CD4-positive, alpha-beta T cell (primary cell): ENCODE results near the gene INSRR. TPM values are rescaled to one million over a fixed set of nuclear protein-coding genes. Genes with fewer than 3 reads are reported as not detected.

Experiments used
- ATAC-seq: fragments of 200-7000 bp; cut with Tn5 transposase; one replicate; pipeline ENCODE4 v1.10.0; 2022; ENCODE audit warnings: mild to moderate bottlenecking; ENCODE audit not compliant: poor library complexity
- CTCF ChIA-PET: fragments of 350-600 bp; sonication (Branson Sonifier 250); formaldehyde crosslinking; loops from one replicate; lab custom pipeline; 2021; ENCODE audit warnings: antibody characterized with exemption, inconsistent platforms; lab: Charles Lee
- POLR2A ChIA-PET: fragments of 350-600 bp; sonication (Branson Sonifier 250); formaldehyde crosslinking; loops from one replicate; lab custom pipeline; 2021; ENCODE audit warnings: antibody characterized with exemption, inconsistent platforms; lab: Charles Lee
- DNase-seq, 14 experiments: peaks; one replicate each; pipeline ENCODE4 v3.0.0-alpha.2; 2013 to 2020; ENCODE audit warnings: mixed read lengths in 2 of 14
- H3K27ac ChIP-seq, 2 donors: one replicate each; pipeline versions ENCODE4 v1.5.1 to v1.7.0; 2013; ENCODE audit warnings: low read length in 2 of 2, low read depth in 1 of 2, mild to moderate bottlenecking in 1 of 2
- H3K27me3 ChIP-seq, 2 experiments: 1 replicate in 1 of 2; 2 replicates in 1 of 2; pipeline versions ENCODE4 v1.6.1 to v1.7.0; 2013; ENCODE audit warnings: low read length in 2 of 2, control low read depth in 1 of 2, mild to moderate bottlenecking in 1 of 2, moderate library complexity in 1 of 2; ENCODE audit not compliant: insufficient read depth in 2 of 2, control insufficient read depth in 1 of 2
- H3K36me3 ChIP-seq: one replicate; pipeline ENCODE4 v1.6.1; 2013; ENCODE audit warnings: low read length, control low read depth; ENCODE audit not compliant: insufficient read depth
- H3K4me1 ChIP-seq: one replicate; pipeline ENCODE4 v1.6.1; 2013; ENCODE audit warnings: low read length, control low read depth; ENCODE audit not compliant: insufficient read depth
- H3K4me3 ChIP-seq: one replicate; pipeline ENCODE4 v1.5.1; 2013; ENCODE audit warnings: mild to moderate bottlenecking, low read length, moderate library complexity
- H3K9me3 ChIP-seq, 2 experiments: 1 replicate in 1 of 2; 2 replicates in 1 of 2; pipeline versions ENCODE4 v1.6.1 to v1.7.0; 2013; ENCODE audit warnings: low read length in 2 of 2, mild to moderate bottlenecking in 2 of 2, control low read depth in 1 of 2, moderate library complexity in 1 of 2; ENCODE audit not compliant: control insufficient read depth in 1 of 2, insufficient read depth in 1 of 2
- H3K27ac Mint-ChIP-seq: one replicate; pipeline ENCODE4 v1.8.0; 2020; ENCODE audit warnings: mixed read lengths
- H3K27me3 Mint-ChIP-seq: one replicate; pipeline ENCODE4 v1.8.0; 2021; ENCODE audit warnings: mixed read lengths
- H3K36me3 Mint-ChIP-seq: one replicate; pipeline ENCODE4 v1.8.0; 2021; ENCODE audit warnings: low read depth, mixed read lengths
- H3K4me1 Mint-ChIP-seq: one replicate; pipeline ENCODE4 v1.8.0; 2021; ENCODE audit warnings: low read depth, mixed read lengths
- H3K4me3 Mint-ChIP-seq: one replicate; pipeline ENCODE4 v1.8.0; 2020; ENCODE audit warnings: mild to moderate bottlenecking, mixed read lengths
- H3K9me3 Mint-ChIP-seq: one replicate; pipeline ENCODE4 v1.8.0; 2020; ENCODE audit warnings: mixed read lengths
- CTCF ChIP-seq: fragments of 200-600 bp; IDR thresholded peaks from one replicate; pipeline ENCODE4 v1.8.0; 2022; ENCODE audit warnings: antibody characterized with exemption, mild to moderate bottlenecking
- intact Hi-C, 2 experiments: fragments of 100-400 bp; cut with DNase I in 1 of 2; cut with micrococcal nuclease in 1 of 2; formaldehyde crosslinking; loops; one replicate each; pipeline versions ENCODE4 v1.15.1 to v1.9.0; 2023 to 2025; cut with DNase I, micrococcal nuclease
- total RNA-seq, 174 experiments: library from RNA in 2 of 174; stranded (reverse) in 2 of 174; gene quantifications; one replicate each; pipeline ENCODE4 v1.2.3 and lab custom pipeline; 2021 to 2026

INSRR gene
- total RNA-seq, 2 experiments from 2014 or later = not detected

GRCh38 chr1:156808186-156809030 lies 50.5 kb downstream of the INSRR start:
- peaks cover 37% of the 10 kb centered on the region for H3K4me1 Mint-ChIP-seq
- no peaks in the 10 kb centered on the region for H3K9me3 Mint-ChIP-seq

DNA sequence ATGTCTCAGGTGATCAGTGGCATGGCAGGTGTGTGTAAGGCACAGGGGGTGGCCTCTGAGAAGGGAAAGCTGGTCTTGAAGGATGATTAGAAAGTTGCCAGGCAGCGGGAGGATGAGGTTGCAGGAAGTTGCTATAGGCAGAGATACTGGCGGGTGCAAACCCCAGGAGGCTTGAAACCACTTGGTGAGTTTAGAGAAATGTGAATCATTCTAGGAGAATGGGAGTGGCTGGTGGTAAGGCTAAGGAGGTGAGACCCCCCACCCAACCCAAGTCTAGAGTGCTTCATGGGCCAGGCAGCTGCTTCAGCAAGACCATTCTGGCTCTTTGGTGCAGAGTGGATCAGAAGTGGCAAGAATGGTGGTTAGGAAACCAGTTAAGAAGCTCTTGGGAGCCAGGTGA lies 51.3 kb downstream of the INSRR start:
- H3K27ac ChIP-seq = peak overlapping the region in 1 of 2 donors; percentile 34
- no peak for TF ChIP-seq CTCF
- H3K4me1 ChIP-seq = peaks cover 60% of the 10 kb centered on the region
- intact Hi-C loops = no loop called here
- Mint-ChIP-seq H3K27me3 (no peaks in the 10 kb centered on the region), H3K4me1 (peaks cover 35% of the 10 kb centered on the region), H3K36me3 (peaks cover 67% of the 10 kb centered on the region), H3K4me3 (peak overlapping the region; percentile 12), H3K9me3 (no peaks in the 10 kb centered on the region), H3K27ac (peak overlapping the region; percentile 56)
- ChIA-PET POLR2A (interaction anchor here (1.1 kb wide), 1 partner anchor 52 kb away, joined by 3 read pairs; no protein-coding TSS in a partner anchor), CTCF (interaction anchor here (1.1 to 2.9 kb wide), 3 partner anchors 9 to 52 kb away, joined by 3 to 13 read pairs (median 5); partner anchors contain the start of gene INSRR)
- H3K36me3 ChIP-seq = peaks cover 63% of the 10 kb centered on the region
- ATAC-seq (no peak), DNase-seq (peak in 2 of 14 experiments; percentile 25 to 51)
- no peaks in the 10 kb centered on the region for H3K9me3 ChIP-seq
- H3K27me3 ChIP-seq = no peaks in the 10 kb centered on the region
- no peak overlapping the region for H3K4me3 ChIP-seq

More at GRCh38 chr1:156808186-156809030, 50.5 kb downstream of the INSRR start:
- H3K4me3 Mint-ChIP-seq = peak overlapping the region; percentile 12
- POLR2A ChIA-PET = no interaction called here
- no peak for ATAC-seq
- H3K27me3 Mint-ChIP-seq = no peaks in the 10 kb centered on the region
- Histone ChIP-seq H3K27ac (peak overlapping the region in 1 of 2 donors; percentile 48), H3K36me3 (peaks cover 71% of the 10 kb centered on the region), H3K9me3 (no peaks in the 10 kb centered on the region), H3K4me3 (no peak overlapping the region), H3K4me1 (peaks cover 63% of the 10 kb centered on the region), H3K27me3 (no peaks in the 10 kb centered on the region)
- peak overlapping the region; percentile 56 for H3K27ac Mint-ChIP-seq
- DNase-seq = peak in 1 of 14 experiments; percentile 25
- no peak for TF ChIP-seq CTCF
- CTCF ChIA-PET = interaction anchor here (1.1 to 2.9 kb wide), 3 partner anchors 10 to 51 kb away, joined by 3 to 13 read pairs (median 5); partner anchors contain the start of gene INSRR
- intact Hi-C loops = no loop called here
- H3K36me3 Mint-ChIP-seq = peaks cover 64% of the 10 kb centered on the region

- H3K4me3 Mint-ChIP-seq = no peak overlapping the region
- H3K4me1 Mint-ChIP-seq = peaks cover 26% of the 10 kb centered on the region
Measured at GRCh38 chr1:156806512-156807440, 52.1 kb downstream of the INSRR start.

More at GRCh38 chr1:156806512-156807440, 52.1 kb downstream of the INSRR start:
- ChIA-PET POLR2A (interaction anchor here (1.1 to 1.2 kb wide), 2 partner anchors 9 to 53 kb away, joined by 3 to 4 read pairs; no protein-coding TSS in a partner anchor), CTCF (interaction anchor here (0.6 to 3.1 kb wide), 3 partner anchors 16 to 53 kb away, joined by 3 to 21 read pairs (median 9); partner anchors contain the start of gene NTRK1)
- H3K27me3 Mint-ChIP-seq = no peaks in the 10 kb centered on the region
- peak in 1 of 14 experiments; percentile 12 for DNase-seq
- ATAC-seq = no peak
- peaks cover 59% of the 10 kb centered on the region for H3K4me1 ChIP-seq
- intact Hi-C loops = no loop called here
- peak overlapping the region; percentile 56 for H3K27ac Mint-ChIP-seq
- no peak overlapping the region for H3K4me3 ChIP-seq
- H3K9me3 Mint-ChIP-seq = no peaks in the 10 kb centered on the region
- H3K27ac ChIP-seq = peak overlapping the region in 1 of 2 donors; percentile 34
- no peaks in the 10 kb centered on the region for H3K27me3 ChIP-seq
- H3K9me3 ChIP-seq = no peaks in the 10 kb centered on the region
- H3K36me3 Mint-ChIP-seq = peaks cover 58% of the 10 kb centered on the region
- no peak for TF ChIP-seq CTCF
- peaks cover 58% of the 10 kb centered on the region for H3K36me3 ChIP-seq
